HepG2 (cell line): ENCODE results near the gene CREB3. TPM values are rescaled to one million over a fixed set of nuclear protein-coding genes. Genes with fewer than 3 reads are reported as not detected.
A peak's percentile ranks its signal among the peaks of the same experiment; 100 is the strongest.

ENCODE experiments used
- BRCA1 ChIP-seq: sonication (generic); formaldehyde crosslinking; IDR thresholded peaks from 2 replicates; pipeline ENCODE4 v1.4.0; 2020; ENCODE audit warnings: missing genetic modification reagents
- ETV5 ChIP-seq: IDR thresholded peaks from 2 replicates; pipeline ENCODE4 v1.6.1; 2018; ENCODE audit warnings: missing biosample characterization, missing genetic modification reagents, inconsistent platforms, borderline replicate concordance
- KLF13 ChIP-seq: sonication (generic); formaldehyde crosslinking; IDR thresholded peaks from 2 replicates; pipeline ENCODE4 v1.4.0; 2020; ENCODE audit warnings: mild to moderate bottlenecking, missing genetic modification reagents
- MIXL1 ChIP-seq: IDR thresholded peaks from 2 replicates; pipeline ENCODE4 v1.6.1; 2016
- MLLT10 ChIP-seq: sonication (generic); formaldehyde crosslinking; IDR thresholded peaks from 2 replicates; pipeline ENCODE4 v1.4.0; 2020; ENCODE audit warnings: missing genetic modification reagents
- NCOA2 ChIP-seq: sonication (generic); formaldehyde crosslinking; IDR thresholded peaks from 2 replicates; pipeline ENCODE4 v1.8.0; 2022; ENCODE audit warnings: inconsistent platforms
- RARG ChIP-seq: sonication (generic); formaldehyde crosslinking; IDR thresholded peaks from 2 replicates; pipeline ENCODE4 v1.4.0; 2020; ENCODE audit warnings: low read depth, mild to moderate bottlenecking, missing genetic modification reagents
- SAFB2 ChIP-seq: sonication (generic); formaldehyde crosslinking; IDR thresholded peaks from 2 replicates; pipeline ENCODE4 v1.5.1; 2020; ENCODE audit warnings: missing genetic modification reagents, low read depth, mild to moderate bottlenecking, borderline replicate concordance
- SIN3A ChIP-seq: IDR thresholded peaks from 2 replicates; pipeline ENCODE4 v1.6.1; 2011; ENCODE audit warnings: low read depth, mild to moderate bottlenecking, control low read depth, low read length, borderline replicate concordance
- SMAD9 ChIP-seq: sonication (generic); formaldehyde crosslinking; IDR thresholded peaks from 2 replicates; pipeline ENCODE4 v1.5.1; 2020; ENCODE audit warnings: mild to moderate bottlenecking, missing genetic modification reagents
- SRSF9 ChIP-seq: fragments of 200-400 bp; formaldehyde crosslinking; IDR thresholded peaks from 2 replicates; pipeline ENCODE4 v1.6.1; 2018; ENCODE audit warnings: borderline replicate concordance, mild to moderate bottlenecking, low read depth, low read length; ENCODE audit not compliant: insufficient read depth, poor library complexity, severe bottlenecking
- SSRP1 ChIP-seq: IDR thresholded peaks from 2 replicates; pipeline ENCODE4 v1.6.1; 2016; ENCODE audit warnings: control low read depth
- TRIM24 ChIP-seq: sonication (generic); formaldehyde crosslinking; IDR thresholded peaks from 2 replicates; pipeline ENCODE4 v1.8.0; 2022; ENCODE audit warnings: mild to moderate bottlenecking, missing genetic modification reagents
- ZNF10 ChIP-seq: sonication (generic); formaldehyde crosslinking; IDR thresholded peaks from 2 replicates; pipeline ENCODE4 v1.4.0; 2020; ENCODE audit warnings: mild to moderate bottlenecking, low read depth, missing genetic modification reagents, borderline replicate concordance
- ZNF12 ChIP-seq: sonication (generic); formaldehyde crosslinking; IDR thresholded peaks from 2 replicates; pipeline ENCODE4 v1.5.0; 2020; ENCODE audit warnings: missing genetic modification reagents
- ZNF335 ChIP-seq: sonication (generic); formaldehyde crosslinking; IDR thresholded peaks from 2 replicates; pipeline ENCODE4 v1.4.0; 2020; ENCODE audit warnings: missing genetic modification reagents
- ZNF460 ChIP-seq: sonication (generic); formaldehyde crosslinking; IDR thresholded peaks from 2 replicates; pipeline ENCODE4 v1.5.1; 2020; ENCODE audit warnings: missing genetic modification reagents, mild to moderate bottlenecking, borderline replicate concordance
- ZNF75D ChIP-seq: sonication (generic); formaldehyde crosslinking; IDR thresholded peaks from 2 replicates; pipeline ENCODE4 v1.8.1; 2023; ENCODE audit warnings: missing genetic modification reagents, mild to moderate bottlenecking, borderline replicate concordance
- polyA plus RNA-seq, 8 experiments: library from polyadenylated mRNA; depleted of rRNA in 3 of 8; stranded (reverse) in 7 of 8; unstranded in 1 of 8; fragments of >200 nt; fragmentation: Illumina TruSeq in 4 of 8; extraction: Trizol in 4 of 8; gene quantifications; 2 replicates each; pipeline versions ENCODE4 v1.2.1 to v1.2.3, GENCODE V29; 2011 to 2016; ENCODE audit warnings: low read depth in 4 of 8, missing spikeins in 1 of 8, mixed read lengths in 1 of 8; ENCODE audit not compliant: insufficient read depth in 1 of 8
- total RNA-seq, 5 experiments: library from RNA; depleted of rRNA; stranded (reverse); fragments of >200 nt; fragmentation: Illumina TruSeq; extraction: Trizol; gene quantifications; 2 replicates each; pipeline ENCODE4 v1.2.3, GENCODE V29; 2016; ENCODE audit warnings: low read depth in 1 of 5
- TF ChIP-seq, protein P1 (sequence below): sonication (generic); formaldehyde crosslinking; IDR thresholded peaks from 2 replicates; pipeline ENCODE4 v1.8.0; 2023; ENCODE audit warnings: mild to moderate bottlenecking, missing genetic modification reagents
- TF ChIP-seq, protein P2 (sequence below): sonication (generic); formaldehyde crosslinking; IDR thresholded peaks from 2 replicates; pipeline ENCODE4 v1.4.0; 2020; ENCODE audit warnings: mild to moderate bottlenecking, missing genetic modification reagents
- TF ChIP-seq, protein P3 (sequence below): IDR thresholded peaks from 2 replicates; pipeline ENCODE4 v1.6.1; 2016
- TF ChIP-seq, protein P4 (sequence below): sonication (generic); formaldehyde crosslinking; IDR thresholded peaks from 2 replicates; pipeline ENCODE4 v1.4.0; 2020; ENCODE audit warnings: missing genetic modification reagents
- TF ChIP-seq, protein P5 (sequence below): sonication (generic); formaldehyde crosslinking; IDR thresholded peaks from 2 replicates; pipeline ENCODE4 v1.4.0; 2020; ENCODE audit warnings: low read depth, mild to moderate bottlenecking, missing genetic modification reagents
- TF ChIP-seq, protein P6 (sequence below): sonication (generic); formaldehyde crosslinking; IDR thresholded peaks from 2 replicates; pipeline ENCODE4 v1.4.0; 2020; ENCODE audit warnings: missing genetic modification reagents

CREB3 gene
- total and polyA plus RNA-seq, 2 of the 13 experiments (the other 11 are each of a cell fraction or from before 2014, with no cell fraction given) = 11.1 to 34.2 TPM

DNA sequence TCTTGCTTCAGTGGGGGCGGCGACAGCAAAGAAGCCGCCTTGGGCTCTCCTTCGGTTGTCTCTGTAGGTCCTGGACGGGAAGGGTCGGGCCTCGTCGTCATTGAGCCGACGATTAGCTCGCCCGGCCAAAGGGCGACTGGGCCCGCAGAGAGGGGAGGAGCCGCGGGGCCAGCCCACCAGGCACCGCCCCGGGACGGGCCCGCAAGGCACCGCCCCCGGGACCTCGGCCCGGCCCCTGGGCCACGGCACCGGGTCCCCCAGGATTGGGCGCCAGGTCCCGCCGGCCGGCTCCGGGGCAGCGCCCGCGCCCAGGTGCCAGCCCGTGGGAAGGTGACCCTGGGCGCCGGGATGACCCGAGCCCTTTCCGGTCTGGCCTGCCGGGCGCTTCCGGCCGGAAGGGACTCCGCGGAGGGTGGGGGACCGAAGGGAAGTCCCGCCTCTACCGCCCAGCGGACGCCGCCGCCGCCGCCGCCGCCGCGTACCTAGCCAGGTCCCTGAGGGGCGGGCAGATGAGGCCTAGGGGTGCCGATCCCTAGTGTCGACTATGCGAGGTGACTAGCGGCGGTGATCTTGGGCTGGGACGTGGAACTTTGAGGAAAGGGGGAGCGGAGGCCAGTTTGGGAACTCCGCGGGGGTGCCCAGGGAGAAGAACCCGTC lies 16.5 kb downstream of the CREB3 start, which contains the start of the genes GBA2 and RGP1 (continued):
- TF ChIP-seq, protein P1, sequence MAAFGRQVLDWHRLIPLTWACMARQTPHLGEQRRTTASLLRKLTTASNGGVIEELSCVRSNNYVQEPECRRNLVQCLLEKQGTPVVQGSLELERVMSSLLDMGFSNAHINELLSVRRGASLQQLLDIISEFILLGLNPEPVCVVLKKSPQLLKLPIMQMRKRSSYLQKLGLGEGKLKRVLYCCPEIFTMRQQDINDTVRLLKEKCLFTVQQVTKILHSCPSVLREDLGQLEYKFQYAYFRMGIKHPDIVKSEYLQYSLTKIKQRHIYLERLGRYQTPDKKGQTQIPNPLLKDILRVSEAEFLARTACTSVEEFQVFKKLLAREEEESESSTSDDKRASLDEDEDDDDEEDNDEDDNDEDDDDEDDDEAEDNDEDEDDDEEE = no peak
- peak; percentile 63; the same call in 1 of the 2 replicates for TF ChIP-seq SIN3A
- TF ChIP-seq ZNF10 (CRISPR knock-in tag) = no peak
- TF ChIP-seq MLLT10 = no peak
- TF ChIP-seq TRIM24 (CRISPR knock-in tag) = no peak
- TF ChIP-seq, protein P2, sequence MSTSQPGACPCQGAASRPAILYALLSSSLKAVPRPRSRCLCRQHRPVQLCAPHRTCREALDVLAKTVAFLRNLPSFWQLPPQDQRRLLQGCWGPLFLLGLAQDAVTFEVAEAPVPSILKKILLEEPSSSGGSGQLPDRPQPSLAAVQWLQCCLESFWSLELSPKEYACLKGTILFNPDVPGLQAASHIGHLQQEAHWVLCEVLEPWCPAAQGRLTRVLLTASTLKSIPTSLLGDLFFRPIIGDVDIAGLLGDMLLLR = no peak
- no peak for TF ChIP-seq BRCA1
- no peak for TF ChIP-seq SSRP1 (CRISPR knock-in tag)
- TF ChIP-seq KLF13 (CRISPR knock-in tag) = no peak
- TF ChIP-seq ZNF460 (CRISPR knock-in tag) = no peak
- TF ChIP-seq, protein P3, sequence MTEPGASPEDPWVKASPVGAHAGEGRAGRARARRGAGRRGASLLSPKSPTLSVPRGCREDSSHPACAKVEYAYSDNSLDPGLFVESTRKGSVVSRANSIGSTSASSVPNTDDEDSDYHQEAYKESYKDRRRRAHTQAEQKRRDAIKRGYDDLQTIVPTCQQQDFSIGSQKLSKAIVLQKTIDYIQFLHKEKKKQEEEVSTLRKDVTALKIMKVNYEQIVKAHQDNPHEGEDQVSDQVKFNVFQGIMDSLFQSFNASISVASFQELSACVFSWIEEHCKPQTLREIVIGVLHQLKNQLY (CRISPR knock-in tag) = no peak
- TF ChIP-seq ETV5 (CRISPR knock-in tag) = peak; percentile 93
- TF ChIP-seq, protein P4, sequence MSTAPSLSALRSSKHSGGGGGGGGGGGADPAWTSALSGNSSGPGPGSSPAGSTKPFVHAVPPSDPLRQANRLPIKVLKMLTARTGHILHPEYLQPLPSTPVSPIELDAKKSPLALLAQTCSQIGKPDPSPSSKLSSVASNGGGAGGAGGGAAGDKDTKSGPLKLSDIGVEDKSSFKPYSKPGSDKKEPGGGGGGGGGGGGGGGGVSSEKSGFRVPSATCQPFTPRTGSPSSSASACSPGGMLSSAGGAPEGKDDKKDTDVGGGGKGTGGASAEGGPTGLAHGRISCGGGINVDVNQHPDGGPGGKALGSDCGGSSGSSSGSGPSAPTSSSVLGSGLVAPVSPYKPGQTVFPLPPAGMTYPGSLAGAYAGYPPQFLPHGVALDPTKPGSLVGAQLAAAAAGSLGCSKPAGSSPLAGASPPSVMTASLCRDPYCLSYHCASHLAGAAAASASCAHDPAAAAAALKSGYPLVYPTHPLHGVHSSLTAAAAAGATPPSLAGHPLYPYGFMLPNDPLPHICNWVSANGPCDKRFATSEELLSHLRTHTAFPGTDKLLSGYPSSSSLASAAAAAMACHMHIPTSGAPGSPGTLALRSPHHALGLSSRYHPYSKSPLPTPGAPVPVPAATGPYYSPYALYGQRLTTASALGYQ (CRISPR knock-in tag) = no peak
- no peak for TF ChIP-seq SRSF9
- TF ChIP-seq SMAD9 (CRISPR knock-in tag) = no peak
- no peak for TF ChIP-seq MIXL1 (CRISPR knock-in tag)
- no peak; the same call in 1 of the 2 replicates for TF ChIP-seq ZNF335 (CRISPR knock-in tag)
- no peak for TF ChIP-seq RARG (CRISPR knock-in tag)
- TF ChIP-seq, protein P5, sequence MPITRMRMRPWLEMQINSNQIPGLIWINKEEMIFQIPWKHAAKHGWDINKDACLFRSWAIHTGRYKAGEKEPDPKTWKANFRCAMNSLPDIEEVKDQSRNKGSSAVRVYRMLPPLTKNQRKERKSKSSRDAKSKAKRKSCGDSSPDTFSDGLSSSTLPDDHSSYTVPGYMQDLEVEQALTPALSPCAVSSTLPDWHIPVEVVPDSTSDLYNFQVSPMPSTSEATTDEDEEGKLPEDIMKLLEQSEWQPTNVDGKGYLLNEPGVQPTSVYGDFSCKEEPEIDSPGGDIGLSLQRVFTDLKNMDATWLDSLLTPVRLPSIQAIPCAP (CRISPR knock-in tag) = no peak
- TF ChIP-seq, protein P6, sequence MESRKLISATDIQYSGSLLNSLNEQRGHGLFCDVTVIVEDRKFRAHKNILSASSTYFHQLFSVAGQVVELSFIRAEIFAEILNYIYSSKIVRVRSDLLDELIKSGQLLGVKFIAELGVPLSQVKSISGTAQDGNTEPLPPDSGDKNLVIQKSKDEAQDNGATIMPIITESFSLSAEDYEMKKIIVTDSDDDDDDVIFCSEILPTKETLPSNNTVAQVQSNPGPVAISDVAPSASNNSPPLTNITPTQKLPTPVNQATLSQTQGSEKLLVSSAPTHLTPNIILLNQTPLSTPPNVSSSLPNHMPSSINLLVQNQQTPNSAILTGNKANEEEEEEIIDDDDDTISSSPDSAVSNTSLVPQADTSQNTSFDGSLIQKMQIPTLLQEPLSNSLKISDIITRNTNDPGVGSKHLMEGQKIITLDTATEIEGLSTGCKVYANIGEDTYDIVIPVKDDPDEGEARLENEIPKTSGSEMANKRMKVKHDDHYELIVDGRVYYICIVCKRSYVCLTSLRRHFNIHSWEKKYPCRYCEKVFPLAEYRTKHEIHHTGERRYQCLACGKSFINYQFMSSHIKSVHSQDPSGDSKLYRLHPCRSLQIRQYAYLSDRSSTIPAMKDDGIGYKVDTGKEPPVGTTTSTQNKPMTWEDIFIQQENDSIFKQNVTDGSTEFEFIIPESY (CRISPR knock-in tag) = 0 out of 2 replicates have a peak, but pooled peaks have one; percentile 20
- TF ChIP-seq ZNF75D = no peak
- peak; percentile 64; the same call in 1 of the 2 replicates for TF ChIP-seq ZNF12 (CRISPR knock-in tag)
- no peak for TF ChIP-seq NCOA2 (CRISPR knock-in tag)
- no peak; the same call in 1 of the 2 replicates for TF ChIP-seq SAFB2
